BE2C (cell line): ENCODE measurements around the gene BIRC7.

Source experiments
- DNase-seq: peaks from one replicate; pipeline ENCODE4 v3.0.0-alpha.2; 2020
- H3K27me3 ChIP-seq: fragments of 250-450 bp; sonication (Bioruptor Pico); 2 replicates; pipeline ENCODE4 v1.5.1; 2020; ENCODE audit warnings: mild to moderate bottlenecking
- H3K36me3 ChIP-seq: fragments of 250-450 bp; sonication (Bioruptor Pico); 2 replicates; pipeline ENCODE4 v1.5.1; 2020; ENCODE audit warnings: mild to moderate bottlenecking
- H3K4me1 ChIP-seq: fragments of 250-450 bp; sonication (Bioruptor Pico); 2 replicates; pipeline ENCODE4 v1.5.1; 2020
- H3K4me3 ChIP-seq: 2 replicates; pipeline ENCODE4 v1.5.1; 2011; ENCODE audit warnings: low read depth, low read length
- H3K9me3 ChIP-seq: fragments of 250-450 bp; sonication (Bioruptor Pico); 2 replicates; pipeline ENCODE4 v1.5.1; 2020
- CTCF ChIP-seq: IDR thresholded peaks from 2 replicates; pipeline ENCODE4 v1.5.1; 2012; ENCODE audit warnings: mild to moderate bottlenecking, low read depth, low read length

The BIRC7 gene

GRCh38 chr20:63259734-63260460, 24.2 kb downstream of the BIRC7 start:
- no peak for TF ChIP-seq CTCF
- DNase-seq, result no peak
- Histone ChIP-seq H3K9me3 (no peaks in the 10 kb centered on the region; the same call in 1 of the 2 replicates), H3K27me3 (peaks cover 37% of the 10 kb centered on the region), H3K4me3 (no peak overlapping the region), H3K4me1 (no peaks in the 10 kb centered on the region), H3K36me3 (no peaks in the 10 kb centered on the region)

- H3K4me1 ChIP-seq, result no peaks in the 10 kb centered on the region
- peaks cover 31% of the 10 kb centered on the region for H3K27me3 ChIP-seq
- H3K36me3 ChIP-seq, result no peaks in the 10 kb centered on the region
- no peak for DNase-seq
- TF ChIP-seq CTCF, result no peak
- H3K4me3 ChIP-seq, result no peak overlapping the region
- no peaks in the 10 kb centered on the region; the same call in 1 of the 2 replicates for H3K9me3 ChIP-seq
Observed at GRCh38 chr20:63260521-63260920, 24.8 kb downstream of the BIRC7 start.

- H3K4me3 ChIP-seq, result no peak overlapping the region
- no peak for DNase-seq
- H3K36me3 ChIP-seq, result no peaks in the 10 kb centered on the region
- peaks cover 24% of the 10 kb centered on the region for H3K27me3 ChIP-seq
- H3K9me3 ChIP-seq, result no peaks in the 10 kb centered on the region; the same call in 1 of the 2 replicates
- no peaks in the 10 kb centered on the region for H3K4me1 ChIP-seq
- TF ChIP-seq CTCF, result no peak
Observed at GRCh38 chr20:63261060-63261794, 25.5 kb downstream of the BIRC7 start.

- Histone ChIP-seq H3K27me3 (peaks cover 17% of the 10 kb centered on the region), H3K4me1 (no peaks in the 10 kb centered on the region), H3K36me3 (no peaks in the 10 kb centered on the region), H3K9me3 (no peaks in the 10 kb centered on the region; the same call in 1 of the 2 replicates), H3K4me3 (no peak overlapping the region)
- no peak for DNase-seq
- TF ChIP-seq CTCF, result no peak
Observed at GRCh38 chr20:63261795-63262528, 26.3 kb downstream of the BIRC7 start.

GRCh38 chr20:63262836-63263235, 27.1 kb downstream of the BIRC7 start:
- Histone ChIP-seq H3K9me3 (no peaks in the 10 kb centered on the region; the same call in 1 of the 2 replicates), H3K36me3 (no peaks in the 10 kb centered on the region), H3K27me3 (peaks cover 17% of the 10 kb centered on the region), H3K4me3 (no peak overlapping the region), H3K4me1 (no peaks in the 10 kb centered on the region)
- TF ChIP-seq CTCF, result no peak
- no peak for DNase-seq
